CD4-positive, alpha-beta T cell treated with Interleukin-21 for 1 hour (primary cell): ENCODE results near the gene ADAMTSL3.
"Not testable (repeated sequence)": the region's sequence is repeated elsewhere in the genome, so short reads cannot be mapped to it uniquely, and the experiment has no call there.

Experiments used
- DNase-seq: peaks from one replicate; pipeline ENCODE4 v3.0.0-alpha.2; 2020

Gene ADAMTSL3

DNA sequence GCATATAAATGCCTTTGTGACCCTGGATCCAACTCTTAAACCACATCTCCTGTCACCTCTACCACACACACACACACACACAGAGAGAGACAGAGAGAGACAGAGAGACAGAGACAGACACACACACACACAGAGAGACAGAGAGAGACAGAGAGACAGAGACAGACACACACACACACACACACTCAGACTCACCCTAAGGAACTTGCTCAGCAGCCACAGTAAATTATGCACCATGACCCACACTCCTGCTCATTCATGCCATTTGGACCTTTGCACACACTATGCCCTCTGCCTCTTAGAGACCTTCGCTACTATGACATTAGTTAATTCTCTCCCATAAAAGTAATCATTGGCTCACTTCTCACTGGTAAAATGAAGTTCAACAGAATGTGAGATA, 275.7 kb downstream of the ADAMTSL3 start:
- no peak for DNase-seq

DNA sequence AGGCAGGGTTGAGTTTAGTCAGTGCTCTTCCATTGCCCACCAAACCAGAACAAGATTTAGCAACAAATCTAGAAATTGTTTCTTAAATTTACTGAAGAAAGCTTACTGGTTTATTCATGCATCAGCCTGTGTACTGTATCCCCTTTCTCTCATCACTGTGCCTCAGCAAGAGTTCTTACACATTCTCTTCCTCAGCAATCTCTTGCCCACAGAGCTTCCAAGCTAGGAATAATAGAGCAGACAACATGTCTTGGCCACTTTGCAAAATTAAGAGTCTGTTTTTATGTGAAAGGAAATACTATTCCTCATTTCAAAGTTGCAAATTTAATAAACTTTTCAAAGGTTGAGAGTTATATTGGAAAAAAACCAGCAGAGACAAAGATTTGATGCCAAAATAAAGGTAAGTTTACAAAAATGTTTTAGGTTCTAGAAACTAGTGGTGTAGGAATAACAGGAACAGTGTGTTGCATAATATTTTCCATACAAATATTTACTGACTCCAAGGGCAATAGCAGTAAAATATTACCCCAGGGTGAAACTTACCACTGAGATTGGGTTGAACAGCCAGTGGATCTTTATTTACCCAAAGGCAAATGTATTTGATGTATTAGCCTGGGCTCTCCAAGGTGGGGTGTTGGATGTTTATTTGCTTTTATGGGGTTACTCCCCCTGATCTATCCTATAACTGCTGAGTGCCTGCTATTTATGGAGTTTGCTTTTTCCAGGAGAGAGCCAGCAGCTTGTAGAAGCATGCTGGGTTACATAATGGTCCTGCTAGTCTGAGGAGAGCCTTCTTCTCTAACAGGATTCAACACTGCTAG, 276.7 kb downstream of the ADAMTSL3 start:
- DNase-seq: no peak

DNA sequence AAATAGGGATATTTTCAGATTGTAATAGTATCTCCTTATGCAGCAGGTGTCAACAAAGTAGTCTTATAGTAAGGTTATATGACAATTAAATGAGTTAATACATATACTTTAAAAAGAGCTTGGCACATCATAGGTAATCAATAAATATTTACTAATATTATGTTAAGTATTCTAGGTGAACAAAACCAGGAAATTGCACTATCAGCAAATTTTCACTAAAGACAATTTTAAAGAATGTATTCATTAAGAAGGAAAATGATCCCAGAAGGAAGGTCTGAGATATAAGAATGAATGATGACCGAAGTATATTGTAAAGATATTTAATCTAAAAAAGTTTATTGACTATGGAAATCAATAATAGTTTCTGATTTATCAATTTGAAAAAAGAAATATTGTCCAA, 281.9 kb downstream of the ADAMTSL3 start:
- no peak for DNase-seq

DNA sequence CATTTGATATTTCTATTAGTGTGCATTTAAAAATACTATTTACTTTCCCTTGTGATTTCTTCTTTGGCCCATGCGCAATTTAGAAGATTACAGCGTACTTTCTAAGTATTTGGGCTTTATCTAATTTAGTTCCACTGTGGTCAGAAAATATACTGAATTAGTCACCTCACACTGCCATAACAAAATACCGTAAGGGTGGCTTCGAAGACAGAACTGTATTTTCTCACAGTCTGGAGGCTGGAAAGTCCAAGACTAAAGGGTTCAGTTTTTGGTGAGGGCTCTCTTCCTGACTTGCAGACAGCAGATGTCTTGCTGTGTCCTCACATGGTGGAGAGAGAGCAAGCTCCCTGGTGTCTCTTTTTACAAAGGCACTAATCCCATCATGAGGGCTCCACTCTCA, 286.2 kb downstream of the ADAMTSL3 start:
- DNase-seq: no peak

GRCh38 chr15:83943043-83943442, 289.1 kb downstream of the ADAMTSL3 start:
- no peak for DNase-seq

- DNase-seq: no peak
These were observed 290.0 kb downstream of the ADAMTSL3 start for GRCh38 chr15:83943849-83944404.

DNA sequence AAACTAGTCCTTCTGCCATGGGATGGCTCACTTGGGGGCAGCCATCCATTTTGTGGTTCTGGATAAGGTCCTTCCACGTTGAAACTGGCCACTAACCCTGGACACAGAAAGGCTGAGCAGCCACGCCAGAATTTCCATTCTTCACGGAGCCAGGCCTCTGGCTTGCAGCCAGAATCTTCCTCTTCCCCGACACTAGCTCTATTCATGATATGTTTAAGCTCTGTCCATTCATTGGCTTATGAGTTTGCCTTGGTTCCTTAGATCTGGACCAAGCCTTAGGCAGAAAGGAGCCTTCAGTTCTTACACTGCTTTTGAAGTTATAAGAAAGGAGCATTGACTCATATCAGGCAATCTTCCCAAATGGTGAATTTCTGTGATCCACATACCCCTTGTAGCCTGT, 293.2 kb downstream of the ADAMTSL3 start:
- DNase-seq: no peak

- DNase-seq: no peak
These were observed 300.6 kb downstream of the ADAMTSL3 start for GRCh38 chr15:83954506-83954905.

DNA sequence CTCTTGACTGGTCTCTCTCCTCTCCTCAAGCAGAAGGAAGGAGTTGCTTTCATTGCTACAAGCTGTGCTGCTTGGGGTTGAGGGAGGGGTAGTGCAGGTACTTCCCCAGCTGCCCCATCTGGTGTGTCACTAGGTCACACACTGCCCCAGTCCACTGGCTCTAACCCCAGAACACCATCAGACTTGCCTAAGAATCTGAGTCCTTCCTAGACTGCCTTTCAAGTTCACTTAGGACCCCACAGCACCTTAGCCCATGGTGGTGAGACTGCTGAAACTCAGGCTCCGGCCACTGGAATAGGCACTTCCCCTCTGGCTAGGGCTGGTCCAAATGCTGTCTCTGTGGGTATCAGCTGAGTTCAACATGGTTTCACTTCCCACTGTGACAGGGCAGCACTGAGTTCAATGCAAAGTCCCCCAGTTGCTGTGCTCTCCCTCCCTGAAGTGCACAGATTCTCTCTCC, 301.9 kb downstream of the ADAMTSL3 start:
- DNase-seq: no peak

- no peak for DNase-seq
These were observed 303.0 kb downstream of the ADAMTSL3 start for GRCh38 chr15:83956887-83957286.

DNA sequence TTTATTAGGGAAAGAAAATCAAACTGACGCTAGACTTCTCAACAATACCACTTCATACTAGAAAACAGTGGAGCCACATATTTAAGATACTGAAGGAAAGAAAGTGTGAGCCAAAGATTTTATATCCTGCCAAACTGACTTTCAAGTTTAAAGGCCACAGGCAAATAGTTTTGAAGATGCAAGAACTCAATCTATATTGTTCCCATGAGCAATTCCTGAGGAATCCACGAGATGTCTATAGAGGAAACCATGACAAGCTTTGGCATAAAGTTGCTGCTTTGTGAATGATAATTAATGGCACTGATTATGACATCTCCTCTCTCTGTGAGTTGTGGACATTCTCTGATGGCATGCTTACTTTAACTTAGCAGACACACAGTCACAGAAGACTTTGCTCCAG, 305.6 kb downstream of the ADAMTSL3 start:
- no peak for DNase-seq

- DNase-seq: no peak
These were observed 306.4 kb downstream of the ADAMTSL3 start for GRCh38 chr15:83960192-83960829.

GRCh38 chr15:83961311-83961710, 307.4 kb downstream of the ADAMTSL3 start:
- no peak for DNase-seq

GRCh38 chr15:83964967-83965366, 311.0 kb downstream of the ADAMTSL3 start:
- DNase-seq: not testable (repeated sequence)

DNA sequence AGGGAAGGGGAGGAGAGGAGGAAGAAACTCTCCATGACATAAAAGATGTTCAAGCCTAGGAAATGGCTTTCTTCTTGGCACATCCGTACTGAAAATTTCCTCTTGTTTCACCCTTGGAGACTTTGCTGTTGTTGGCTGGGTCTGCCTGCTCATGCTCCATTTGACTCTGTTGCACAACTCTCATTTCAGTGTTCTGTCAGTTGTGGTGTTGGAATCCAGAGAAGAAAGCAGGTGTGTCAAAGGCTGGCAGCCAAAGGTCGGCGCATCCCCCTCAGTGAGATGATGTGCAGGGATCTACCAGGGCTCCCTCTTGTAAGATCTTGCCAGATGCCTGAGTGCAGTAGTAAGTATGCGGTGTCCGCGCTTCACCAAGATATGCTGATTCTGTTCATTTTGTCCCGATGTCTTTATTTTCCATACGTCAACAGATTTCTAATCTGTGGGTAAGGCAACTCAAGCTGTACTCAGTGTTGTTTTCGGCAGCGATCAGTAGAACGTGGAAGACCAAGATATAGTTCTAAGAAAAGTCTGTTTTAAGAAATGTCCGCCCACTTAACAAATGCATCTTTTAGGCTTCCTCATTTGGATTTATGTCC, 316.5 kb downstream of the ADAMTSL3 start:
- DNase-seq: no peak

DNA sequence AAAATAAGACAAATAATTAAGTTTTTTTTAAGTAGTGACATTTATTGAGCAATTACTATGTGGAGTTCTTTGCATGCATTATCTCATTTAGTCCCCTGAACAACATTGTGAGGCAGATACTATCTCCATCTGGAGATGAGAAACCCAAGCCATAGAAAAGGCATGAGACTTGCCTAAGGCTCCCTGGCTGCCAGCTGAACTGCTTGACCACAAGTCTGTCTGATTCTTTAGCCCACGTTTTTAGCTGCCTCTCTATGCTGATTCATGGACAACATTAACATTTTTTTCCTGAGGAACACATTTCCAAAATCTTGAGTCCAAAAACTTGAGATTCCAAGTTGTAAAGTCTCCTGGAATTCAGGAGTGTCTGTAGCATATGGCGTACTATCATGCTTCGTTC, 318.1 kb downstream of the ADAMTSL3 start:
- DNase-seq: no peak

DNA sequence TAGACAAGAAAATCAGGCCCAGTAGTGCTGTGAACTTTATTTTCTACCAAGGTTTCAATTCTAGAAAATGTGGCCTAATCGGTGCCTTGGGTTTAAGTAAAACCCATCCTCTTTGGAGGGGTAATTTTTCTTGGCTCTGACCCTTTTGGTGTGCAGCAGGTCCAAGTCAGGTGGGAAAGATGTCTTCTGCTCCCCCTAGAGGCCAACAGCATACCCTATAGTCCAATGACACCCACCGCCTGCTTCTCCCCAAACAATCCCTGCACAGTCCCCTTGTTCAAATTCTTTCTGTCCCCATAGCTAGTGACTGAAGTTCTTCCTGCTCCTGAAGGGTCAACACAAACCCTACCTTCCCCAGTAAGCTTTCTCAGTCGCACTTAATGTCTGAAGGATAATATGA, 319.9 kb downstream of the ADAMTSL3 start:
- no peak for DNase-seq

DNA sequence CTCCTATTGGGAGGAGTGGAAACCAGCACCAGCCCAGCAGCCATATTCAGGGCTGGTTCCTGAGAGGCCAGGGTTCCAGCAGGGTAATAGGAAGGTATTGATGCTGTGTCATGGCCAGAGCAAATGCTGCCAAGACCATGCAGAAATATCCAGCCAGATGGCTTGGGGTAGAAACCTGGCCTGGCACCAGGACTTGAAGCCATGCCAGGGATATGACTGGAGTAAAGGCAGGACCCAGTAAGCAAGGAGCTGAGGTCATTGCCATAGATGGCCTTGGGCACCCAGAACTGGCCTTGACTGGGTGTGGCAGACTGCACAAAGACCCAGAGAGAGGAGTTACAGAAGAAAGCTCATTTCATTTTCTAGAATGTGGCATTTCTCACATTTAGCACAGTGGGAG, 324.1 kb downstream of the ADAMTSL3 start:
- DNase-seq: no peak

- DNase-seq: no peak
These were observed 324.7 kb downstream of the ADAMTSL3 start for GRCh38 chr15:83978588-83978987.

GRCh38 chr15:83980637-83981036, 326.7 kb downstream of the ADAMTSL3 start:
- no peak for DNase-seq

GRCh38 chr15:83982748-83983147, 328.8 kb downstream of the ADAMTSL3 start:
- DNase-seq: no peak

DNA sequence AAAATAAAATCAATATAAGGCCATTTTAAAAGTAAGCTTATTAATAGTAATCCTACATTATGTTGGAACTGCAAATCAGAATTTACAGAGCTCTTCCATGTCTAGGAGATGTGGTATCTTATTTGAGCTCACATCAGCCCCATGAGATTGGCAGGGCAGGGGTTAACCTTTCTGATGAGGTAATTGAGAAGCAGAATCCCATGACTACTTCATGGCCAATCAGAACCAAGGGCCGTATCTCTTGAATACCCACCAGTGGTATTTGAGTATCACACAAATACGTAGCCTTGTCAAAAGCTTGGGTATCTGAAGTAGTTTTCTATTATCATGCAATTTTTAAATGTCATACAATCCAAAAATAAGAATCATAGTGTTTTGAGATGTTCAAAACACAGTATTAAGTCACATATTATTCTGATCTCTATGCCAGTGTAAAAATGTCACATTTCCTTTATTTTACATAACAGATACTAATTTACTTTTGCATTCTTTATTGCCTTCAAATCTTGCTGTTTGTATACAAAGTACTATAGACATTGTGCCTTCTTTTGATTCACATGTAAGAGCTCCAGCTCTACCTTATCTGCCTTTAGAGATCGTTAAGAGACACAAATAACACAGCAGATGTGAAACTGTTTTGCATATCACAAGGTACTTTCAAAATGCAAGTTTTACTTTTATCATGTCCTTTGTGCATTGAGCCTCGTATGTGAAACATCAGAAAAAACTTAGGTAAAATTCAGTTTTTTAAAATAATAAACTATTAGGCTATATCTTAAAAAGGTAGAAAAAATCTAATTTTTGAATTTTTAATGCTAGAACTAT, 329.9 kb downstream of the ADAMTSL3 start:
- no peak for DNase-seq

- DNase-seq: no peak
These were observed 330.7 kb downstream of the ADAMTSL3 start for GRCh38 chr15:83984601-83985000.
